Measurements from ENCODE around the gene RBM18. TPM values are rescaled to one million over a fixed set of nuclear protein-coding genes. Genes with fewer than 3 reads are reported as not detected.

The RBM18 gene
- total RNA-seq, 4 donors from 2014 or later = 10.1 to 14.6 (median 13.3) TPM

GRCh38 chr9:122244349-122244748 is 20.3 kb downstream of the RBM18 start:
- TF ChIP-seq POLR2AphosphoS5 (IDR thresholded peaks at IDR 0.05) = no peak
- TF ChIP-seq EP300 (IDR thresholded peaks at IDR 0.05) = no peak
- TF ChIP-seq POLR2A (IDR thresholded peaks at IDR 0.05; ENCODE audit: low read depth) = no peak
- no peak for TF ChIP-seq CTCF (IDR thresholded peaks at IDR 0.05)
- H3K9me3 ChIP-seq = no peaks in the 10 kb centered on the region
- H3K27ac ChIP-seq (replicated peaks in 1 of 4) = no peak overlapping the region
- 93% methylated on average over 3 of the region's 3 CpGs for WGBS
- H3K36me3 ChIP-seq = peaks cover 54 to 100% (median 90%) of the 10 kb centered on the region in 4 donors
- no peak for DNase-seq (ENCODE audit: extremely low spot score)
- no peak overlapping the region for H3K4me3 ChIP-seq
- no peaks in the 10 kb centered on the region for H3K27me3 ChIP-seq
- intact Hi-C loops (cut with DNase I) = no loop called here
- H3K4me1 ChIP-seq = peaks cover 0 to 3% (median 0%) of the 10 kb centered on the region in 4 donors

- Histone ChIP-seq H3K4me1 (no peaks in the 10 kb centered on the region), H3K4me3 (no peak overlapping the region), H3K36me3 (peaks cover 26 to 67% (median 52%) of the 10 kb centered on the region in 4 donors), H3K9me3 (no peaks in the 10 kb centered on the region), H3K27ac (replicated peaks in 1 of 4) (no peak overlapping the region), H3K27me3 (no peaks in the 10 kb centered on the region)
- WGBS = 49% methylated on average over 5 of the region's 5 CpGs
- intact Hi-C loops (cut with DNase I) = no loop called here
- TF ChIP-seq POLR2AphosphoS5 (IDR thresholded peaks at IDR 0.05) = no peak
- no peak for TF ChIP-seq CTCF (IDR thresholded peaks at IDR 0.05)
- TF ChIP-seq EP300 (IDR thresholded peaks at IDR 0.05) = no peak
- no peak for TF ChIP-seq POLR2A (IDR thresholded peaks at IDR 0.05; ENCODE audit: low read depth)
- peak; percentile 31 for DNase-seq (ENCODE audit: extremely low spot score)
Measured at GRCh38 chr9:122239722-122240121, 24.9 kb downstream of the RBM18 start.

DNA sequence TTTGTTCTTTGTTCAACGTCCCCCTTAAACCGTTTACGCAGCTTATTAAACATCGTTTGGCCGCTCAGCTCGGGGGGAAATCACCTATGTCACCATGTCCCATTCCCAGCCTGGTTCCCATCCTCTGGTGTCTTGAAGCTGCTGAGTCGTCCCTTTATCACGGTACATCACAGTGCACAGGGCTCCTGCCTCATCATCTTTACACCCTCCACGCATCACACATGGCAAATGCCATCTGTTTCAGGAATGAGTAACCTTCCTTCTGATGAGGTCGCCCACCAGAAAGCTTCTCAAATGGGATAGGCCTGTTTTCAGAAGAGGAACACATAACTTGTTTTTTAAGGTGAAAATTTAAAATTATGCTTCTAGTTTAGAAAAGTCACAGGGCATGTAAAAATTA is 28.0 kb downstream of the RBM18 start:
- Histone ChIP-seq H3K27ac (replicated peaks in 1 of 4) (no peak overlapping the region), H3K36me3 (peaks cover 6 to 36% (median 22%) of the 10 kb centered on the region in 4 donors), H3K27me3 (no peaks in the 10 kb centered on the region), H3K4me3 (no peak overlapping the region), H3K4me1 (no peaks in the 10 kb centered on the region), H3K9me3 (no peaks in the 10 kb centered on the region)
- 88% methylated on average over 10 of the region's 10 CpGs for WGBS
- no peak for TF ChIP-seq POLR2AphosphoS5 (IDR thresholded peaks at IDR 0.05)
- TF ChIP-seq EP300 (IDR thresholded peaks at IDR 0.05) = no peak
- TF ChIP-seq POLR2A (IDR thresholded peaks at IDR 0.05; ENCODE audit: low read depth) = no peak
- no peak for TF ChIP-seq CTCF (IDR thresholded peaks at IDR 0.05)
- no peak for DNase-seq (ENCODE audit: extremely low spot score)
- intact Hi-C loops (cut with DNase I) = no loop called here

DNA sequence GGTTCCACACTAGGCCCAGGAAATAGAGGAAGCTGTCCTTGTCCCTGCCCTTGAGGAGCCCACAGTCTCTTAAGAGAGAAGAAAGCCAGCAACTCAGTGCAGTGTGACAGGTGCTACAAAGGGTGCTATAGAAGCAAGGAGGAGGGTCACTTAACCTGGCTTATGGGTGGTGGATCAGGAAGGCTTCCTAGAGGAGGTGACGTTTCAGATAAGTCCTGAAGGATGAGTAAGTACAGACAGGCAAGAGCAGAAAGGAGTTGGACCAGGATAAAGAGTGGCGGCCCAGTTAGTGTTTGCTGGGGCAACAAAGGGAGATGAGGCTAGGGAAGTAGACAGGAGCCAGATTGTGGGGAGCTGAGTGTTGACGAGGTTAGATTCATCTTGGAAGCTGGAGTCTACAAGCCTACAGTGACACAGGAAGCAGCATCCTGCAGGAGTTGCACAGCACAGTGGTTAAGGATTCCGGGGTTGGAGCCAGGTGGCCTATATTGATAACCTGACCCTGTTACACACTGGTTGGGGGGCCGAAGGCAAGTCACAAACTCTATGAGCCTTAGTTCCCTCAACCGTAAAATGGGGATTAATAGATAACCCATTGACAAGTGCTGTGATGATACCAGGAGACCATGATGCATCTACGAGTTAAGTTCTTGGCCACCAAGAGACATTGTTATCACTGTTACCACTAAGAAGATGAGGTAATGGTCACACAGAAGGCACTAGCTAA is 30.5 kb downstream of the RBM18 start:
- peak; percentile 86 for DNase-seq (ENCODE audit: extremely low spot score)
- WGBS = 84% methylated on average over 7 of the region's 7 CpGs
- no peak for TF ChIP-seq CTCF (IDR thresholded peaks at IDR 0.05)
- no peak for TF ChIP-seq POLR2A (IDR thresholded peaks at IDR 0.05; ENCODE audit: low read depth)
- TF ChIP-seq POLR2AphosphoS5 (IDR thresholded peaks at IDR 0.05) = no peak
- no peak for TF ChIP-seq EP300 (IDR thresholded peaks at IDR 0.05)

More for the DNA sequence above, 30.5 kb downstream of the RBM18 start:
- Histone ChIP-seq H3K36me3 (peaks cover 0 to 12% (median 4%) of the 10 kb centered on the region in 4 donors), H3K4me1 (peaks cover 0 to under 1% (median 0%) of the 10 kb centered on the region in 4 donors), H3K9me3 (no peaks in the 10 kb centered on the region), H3K27me3 (peaks cover 0 to 24% (median 6%) of the 10 kb centered on the region in 4 donors), H3K4me3 (no peak overlapping the region), H3K27ac (replicated peaks in 1 of 4) (no peak overlapping the region)
- intact Hi-C loops (cut with DNase I) = no loop called here

All from esophagus muscularis mucosa (tissue), 4 donors.